HT-29 (cell line): Measurements from ENCODE around the gene KIFC3. TPM values are rescaled to one million over a fixed set of nuclear protein-coding genes. Genes with fewer than 3 reads are reported as not detected.

Experiments
- DNase-seq: peaks from one replicate; pipeline ENCODE4 v3.0.0-alpha.2; 2015; ENCODE audit warnings: low spot score
- total RNA-seq: library from RNA; depleted of rRNA; stranded (reverse); fragments of >200 nt; shearing (Covaris generic); gene quantifications from 2 replicates; pipeline ENCODE4 v1.2.3, GENCODE V29; 2014

KIFC3 gene
- total RNA-seq, 1 experiment from 2014 or later, result 43.4 TPM

GRCh38 chr16:57766714-57767348 lies 35.5 kb downstream of the KIFC3 start:
- no peak for DNase-seq

- DNase-seq, result no peak
These were observed 37.0 kb downstream of the KIFC3 start for GRCh38 chr16:57765160-57765728.

GRCh38 chr16:57764341-57765159 lies 37.7 kb downstream of the KIFC3 start:
- peak; percentile 56 for DNase-seq

GRCh38 chr16:57764006-57764340 lies 38.3 kb downstream of the KIFC3 start:
- DNase-seq, result no peak

- DNase-seq, result no peak
These were observed 38.8 kb downstream of the KIFC3 start for GRCh38 chr16:57763285-57764005.

GRCh38 chr16:57762365-57763040 lies 39.8 kb downstream of the KIFC3 start:
- no peak for DNase-seq

GRCh38 chr16:57761957-57762356 lies 40.3 kb downstream of the KIFC3 start:
- no peak for DNase-seq

GRCh38 chr16:57761301-57761700 lies 41.0 kb downstream of the KIFC3 start:
- DNase-seq, result no peak

GRCh38 chr16:57760357-57761160 lies 41.7 kb downstream of the KIFC3 start:
- DNase-seq, result no peak

GRCh38 chr16:57759541-57760356 lies 42.5 kb downstream of the KIFC3 start:
- no peak for DNase-seq

GRCh38 chr16:57759131-57759530 lies 43.2 kb downstream of the KIFC3 start:
- DNase-seq, result no peak

- DNase-seq, result no peak
These were observed 43.8 kb downstream of the KIFC3 start for GRCh38 chr16:57758331-57759117.

GRCh38 chr16:57757883-57758282 lies 44.4 kb downstream of the KIFC3 start:
- no peak for DNase-seq

GRCh38 chr16:57757326-57757786 lies 44.9 kb downstream of the KIFC3 start:
- peak; percentile 89 for DNase-seq

- DNase-seq, result no peak
These were observed 45.6 kb downstream of the KIFC3 start for GRCh38 chr16:57756424-57757325.

GRCh38 chr16:57755726-57756423 lies 46.4 kb downstream of the KIFC3 start:
- DNase-seq, result no peak

- no peak for DNase-seq
These were observed 47.1 kb downstream of the KIFC3 start for GRCh38 chr16:57755061-57755684.
